A549 (cell line): Measurements from ENCODE around the gene RYR1. TPM values are rescaled to one million over a fixed set of nuclear protein-coding genes. Genes with fewer than 3 reads are reported as not detected.

Source experiments
- ATAC-seq, 2 experiments: fragments of 200-7000 bp in 1 of 2; fragments of >200 bp in 1 of 2; cut with Nextera tagmentation in 1 of 2; cut with Tn5 transposase in 1 of 2; 3 replicates each; pipeline versions ENCODE4 v1.8.0 to v1.9.1; 2018 to 2020; ENCODE audit warnings: mild to moderate bottlenecking in 1 of 2, moderate library complexity in 1 of 2
- CTCF ChIA-PET: fragments of 300-600 bp; sonication (Branson Sonifier 250); formaldehyde crosslinking; extraction: SDS; loops from one replicate; lab custom pipeline; 2021; ENCODE audit warnings: antibody characterized with exemption, inconsistent platforms; lab: Yijun Ruan, JAX
- POLR2A ChIA-PET: fragments of 350-600 bp; formaldehyde crosslinking; extraction: SDS; loops from one replicate; lab custom pipeline; 2021; ENCODE audit warnings: antibody characterized with exemption, inconsistent platforms; lab: Yijun Ruan, JAX
- DNase-seq, 2 experiments: peaks; one replicate each; pipeline versions ENCODE4 v3.0.0 to v3.0.0-alpha.2; 2011 to 2016; ENCODE audit warnings: low read depth in 1 of 2, low spot score in 1 of 2
- FAIRE-seq: peaks from 2 replicates; lab custom pipeline; 2011; peaks lifted over from hg19 to GRCh38; lab: Jason Lieb, UNC
- H3K27ac ChIP-seq, 2 experiments: fragments of >200 bp; sonication (Bioruptor Twin); formaldehyde crosslinking; 3 replicates each; pipeline ENCODE4 v1.5.1; 2016 to 2017
- H3K4me1 ChIP-seq: fragments of >200 bp; sonication (Bioruptor Twin); formaldehyde crosslinking; 3 replicates; pipeline ENCODE4 v1.6.1; 2016
- H3K4me2 ChIP-seq: fragments of >200 bp; sonication (Bioruptor Twin); formaldehyde crosslinking; 3 replicates; pipeline ENCODE4 v1.6.1; 2016
- H3K4me3 ChIP-seq: fragments of >200 bp; sonication (Bioruptor Twin); formaldehyde crosslinking; 3 replicates; pipeline ENCODE4 v1.5.1; 2016
- H3K9me3 ChIP-seq: fragments of >200 bp; sonication (Bioruptor Twin); formaldehyde crosslinking; 3 replicates; pipeline ENCODE4 v1.6.1; 2016
- CBX2 ChIP-seq: fragments of 200-600 bp; sonication (generic); IDR thresholded peaks from 2 replicates; pipeline ENCODE4 v1.6.1; 2016; ENCODE audit warnings: low read depth, mild to moderate bottlenecking, borderline replicate concordance
- CEBPB ChIP-seq, 2 experiments: fragments of >200 bp in 1 of 2; sonication (Bioruptor Twin) in 1 of 2; formaldehyde crosslinking in 1 of 2; IDR thresholded peaks; 2 replicates each; pipeline ENCODE4 v1.6.1; 2012 to 2016
- CTCF ChIP-seq: fragments of >200 bp; sonication (Bioruptor Twin); formaldehyde crosslinking; IDR thresholded peaks from 3 replicates; pipeline ENCODE4 v1.5.1; 2016
- E2F6 ChIP-seq: IDR thresholded peaks from 2 replicates; pipeline ENCODE4 v1.6.1; 2012; ENCODE audit warnings: low read depth, borderline replicate concordance
- EHF ChIP-seq: fragments of 250-450 bp; sonication (Bioruptor Pico); IDR thresholded peaks from 2 replicates; pipeline ENCODE4 v1.5.0; 2020; ENCODE audit warnings: mild to moderate bottlenecking
- EHMT2 ChIP-seq: fragments of 200-600 bp; sonication (generic); IDR thresholded peaks from 2 replicates; pipeline ENCODE4 v1.6.1; 2016; ENCODE audit warnings: antibody characterized with exemption, low read depth, mild to moderate bottlenecking, moderate library complexity
- ESRRA ChIP-seq: fragments of 150-350 bp; IDR thresholded peaks from 2 replicates; pipeline ENCODE4 v1.6.1; 2014; ENCODE audit warnings: mild to moderate bottlenecking, low read length, borderline replicate concordance
- FOSB ChIP-seq: fragments of 250-450 bp; sonication (Bioruptor Pico); IDR thresholded peaks from 2 replicates; pipeline ENCODE4 v1.5.0; 2020; ENCODE audit warnings: mild to moderate bottlenecking, moderate library complexity
- HDAC2 ChIP-seq: fragments of 200-600 bp; sonication (generic); IDR thresholded peaks from 2 replicates; pipeline ENCODE4 v1.6.1; 2016
- HEYL ChIP-seq: fragments of 250-450 bp; sonication (Bioruptor Pico); IDR thresholded peaks from 2 replicates; pipeline ENCODE4 v1.8.0; 2021; ENCODE audit warnings: mild to moderate bottlenecking, moderate library complexity
- HOXA7 ChIP-seq: fragments of 250-450 bp; sonication (Bioruptor Pico); IDR thresholded peaks from 2 replicates; pipeline ENCODE4 v1.5.0; 2020; ENCODE audit warnings: mild to moderate bottlenecking, moderate library complexity
- HOXB5 ChIP-seq: fragments of 250-450 bp; sonication (Bioruptor Pico); IDR thresholded peaks from 2 replicates; pipeline ENCODE4 v1.5.0; 2020; ENCODE audit warnings: mild to moderate bottlenecking, moderate library complexity
- JUN ChIP-seq, 2 experiments: fragments of >200 bp; sonication (Bioruptor Twin); formaldehyde crosslinking; IDR thresholded peaks; 2 replicates in 1 of 2; 3 replicates in 1 of 2; pipeline ENCODE4 v1.6.1; 2016 to 2017
- KDM1A ChIP-seq: fragments of 200-600 bp; sonication (generic); IDR thresholded peaks from 2 replicates; pipeline ENCODE4 v1.6.1; 2016; ENCODE audit warnings: low read depth, mild to moderate bottlenecking
- MAZ ChIP-seq: fragments of 150-350 bp; IDR thresholded peaks from 2 replicates; pipeline ENCODE4 v1.6.1; 2014; ENCODE audit warnings: antibody characterized with exemption, low read depth, low read length, borderline replicate concordance
- NFE2L2 ChIP-seq: fragments of 150-350 bp; conservative IDR thresholded peaks from 2 replicates; pipeline ENCODE4 v1.6.1; 2014; ENCODE audit warnings: low read length
- NPAS2 ChIP-seq: fragments of 250-450 bp; sonication (Bioruptor Pico); IDR thresholded peaks from 2 replicates; pipeline ENCODE4 v1.8.0; 2022; ENCODE audit warnings: mild to moderate bottlenecking, moderate library complexity, borderline replicate concordance
- POLR2A ChIP-seq: IDR thresholded peaks from 2 replicates; pipeline ENCODE4 v1.6.1; 2012; ENCODE audit warnings: mild to moderate bottlenecking, low read length
- RCOR1 ChIP-seq: fragments of 150-350 bp; IDR thresholded peaks from 2 replicates; pipeline ENCODE4 v1.6.1; 2014; ENCODE audit warnings: antibody characterized with exemption, low read length, low read depth
- REST ChIP-seq: fragments of 200-600 bp; sonication (generic); IDR thresholded peaks from 2 replicates; pipeline ENCODE4 v1.6.1; 2016; ENCODE audit warnings: antibody characterized with exemption, mild to moderate bottlenecking, moderate library complexity
- RFX5 ChIP-seq: fragments of 450-650 bp; IDR thresholded peaks from 2 replicates; pipeline ENCODE4 v1.7.1; 2014; ENCODE audit warnings: antibody characterized with exemption, mild to moderate bottlenecking, moderate library complexity
- SREBF2 ChIP-seq: fragments of 450-650 bp; IDR thresholded peaks from 2 replicates; pipeline ENCODE4 v1.6.1; 2014; ENCODE audit warnings: mild to moderate bottlenecking, moderate library complexity
- ZNF302 ChIP-seq: fragments of 250-450 bp; sonication (Bioruptor Pico); IDR thresholded peaks from 2 replicates; pipeline ENCODE4 v1.9.0; 2021; ENCODE audit warnings: inconsistent platforms, mild to moderate bottlenecking, moderate library complexity
- WGBS: methylation state at CpG from one replicate; pipeline ENCODE4 v1.1.6; 2017; ENCODE audit errors: missing lambda C conversion rate; 5-methylcytosine and 5-hydroxymethylcytosine counted together
- polyA plus RNA-seq, 4 experiments: library from polyadenylated mRNA; depleted of rRNA in 3 of 4; stranded (reverse); fragments of >200 nt; fragmentation: RNase III in 1 of 4; extraction: RNeasy Plus Mini Kit Qiagen cat#74134 plus additional on column Dnase treatment in 1 of 4; gene quantifications; 2 replicates in 3 of 4; 3 replicates in 1 of 4; pipeline ENCODE4 v1.2.3, GENCODE V29; 2011 to 2017
- TF ChIP-seq, protein P1 (sequence below): IDR thresholded peaks from 2 replicates; pipeline ENCODE4 v1.6.1; 2012

Gene RYR1
- polyA plus RNA-seq, 2 of the 4 experiments (the other 2 are of a cell fraction) = 1.4 to 3.1 TPM

GRCh38 chr19:38563475-38563874, 130.0 kb downstream of the RYR1 start:
- no peak for FAIRE-seq
- no peak for DNase-seq
- ATAC-seq = no peak
- Histone ChIP-seq H3K27ac (no peak overlapping the region), H3K4me1 (0 out of 3 replicates have a peak, but pooled peaks cover 3% of the 10 kb centered on the region), H3K4me3 (no peak overlapping the region), H3K4me2 (no peak overlapping the region), H3K9me3 (no peaks in the 10 kb centered on the region)
- CTCF ChIA-PET = interaction anchor here (0.9 to 5.0 kb wide), 6 partner anchors 9 to 71 kb away, joined by 3 to 31 read pairs (median 4); no protein-coding TSS in a partner anchor
- 86% methylated on average over 9 of the region's 9 CpGs for WGBS
- POLR2A ChIA-PET = no interaction called here
- TF ChIP-seq KDM1A = peak; percentile 72; the same call in 1 of the 2 replicates
- TF ChIP-seq HEYL (CRISPR knock-in tag) = no peak

DNA sequence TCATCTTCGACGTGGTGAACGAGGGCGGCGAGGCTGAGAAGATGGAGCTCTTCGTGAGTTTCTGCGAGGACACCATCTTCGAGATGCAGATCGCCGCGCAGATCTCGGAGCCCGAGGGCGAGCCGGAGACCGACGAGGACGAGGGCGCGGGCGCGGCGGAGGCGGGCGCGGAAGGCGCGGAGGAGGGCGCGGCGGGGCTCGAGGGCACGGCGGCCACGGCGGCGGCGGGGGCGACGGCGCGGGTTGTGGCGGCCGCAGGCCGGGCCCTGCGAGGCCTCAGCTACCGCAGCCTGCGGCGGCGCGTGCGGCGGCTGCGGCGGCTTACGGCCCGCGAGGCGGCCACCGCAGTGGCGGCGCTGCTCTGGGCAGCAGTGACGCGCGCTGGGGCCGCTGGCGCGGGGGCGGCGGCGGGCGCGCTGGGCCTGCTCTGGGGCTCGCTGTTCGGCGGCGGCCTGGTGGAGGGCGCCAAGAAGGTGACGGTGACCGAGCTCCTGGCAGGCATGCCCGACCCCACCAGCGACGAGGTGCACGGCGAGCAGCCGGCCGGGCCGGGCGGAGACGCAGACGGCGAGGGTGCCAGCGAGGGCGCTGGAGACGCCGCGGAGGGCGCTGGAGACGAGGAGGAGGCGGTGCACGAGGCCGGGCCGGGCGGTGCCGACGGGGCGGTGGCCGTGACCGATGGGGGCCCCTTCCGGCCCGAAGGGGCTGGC, 131.6 kb downstream of the RYR1 start:
- DNase-seq = peak in 1 of 2 experiments; percentile 55
- H3K27ac ChIP-seq = peak overlapping the region; percentile 64 to 86
- WGBS = 32% methylated on average over 93 of the region's 111 CpGs
- peak overlapping the region; percentile 39 for H3K4me3 ChIP-seq
- FAIRE-seq = no peak
- H3K9me3 ChIP-seq = no peaks in the 10 kb centered on the region
- POLR2A ChIA-PET = interaction anchor here (1.3 kb wide), 1 partner anchor 53 kb away, joined by 7 read pairs; the partner anchor contains the start of gene EIF3K
- TF ChIP-seq, protein P1, sequence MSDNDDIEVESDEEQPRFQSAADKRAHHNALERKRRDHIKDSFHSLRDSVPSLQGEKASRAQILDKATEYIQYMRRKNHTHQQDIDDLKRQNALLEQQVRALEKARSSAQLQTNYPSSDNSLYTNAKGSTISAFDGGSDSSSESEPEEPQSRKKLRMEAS = peak; percentile 82
- peak; percentile 82 for TF ChIP-seq E2F6
- TF ChIP-seq EHMT2 = no peak
- peak; percentile 22; the same call in 2 of the 3 replicates for TF ChIP-seq CTCF
- TF ChIP-seq MAZ = no peak
- TF ChIP-seq CEBPB (IDR thresholded peaks at IDR 0.05) = no peak
- TF ChIP-seq JUN (IDR thresholded peaks at IDR 0.05) = peak in 1 of 2 experiments; percentile 56; a peak in 1 of 5 replicates
- TF ChIP-seq KDM1A = no peak
- TF ChIP-seq CBX2 = no peak
- no peak for TF ChIP-seq ZNF302 (CRISPR knock-in tag)
- no peak for TF ChIP-seq HDAC2
- TF ChIP-seq EHF (CRISPR knock-in tag) = no peak
- TF ChIP-seq POLR2A = peak; percentile 37; the same call in 1 of the 2 replicates
- no peak for TF ChIP-seq SREBF2
- TF ChIP-seq HOXB5 (CRISPR knock-in tag) = no peak; the same call in 1 of the 2 replicates
- TF ChIP-seq NPAS2 = 0 out of 2 replicates have a peak, but pooled peaks have one; percentile 24
- no peak for TF ChIP-seq RFX5
- TF ChIP-seq ESRRA = no peak
- TF ChIP-seq HOXA7 (CRISPR knock-in tag) = no peak
- 0 out of 3 replicates have a peak, but pooled peaks cover 3% of the 10 kb centered on the region for H3K4me1 ChIP-seq
- H3K4me2 ChIP-seq = peak overlapping the region; percentile 78
- CTCF ChIA-PET = interaction anchor here (0.9 to 5.0 kb wide), 7 partner anchors 13 to 364 kb away, joined by 3 to 31 read pairs (median 6); partner anchors contain the start of gene FAM98C
- ATAC-seq = peak; percentile 59 to 64

DNA sequence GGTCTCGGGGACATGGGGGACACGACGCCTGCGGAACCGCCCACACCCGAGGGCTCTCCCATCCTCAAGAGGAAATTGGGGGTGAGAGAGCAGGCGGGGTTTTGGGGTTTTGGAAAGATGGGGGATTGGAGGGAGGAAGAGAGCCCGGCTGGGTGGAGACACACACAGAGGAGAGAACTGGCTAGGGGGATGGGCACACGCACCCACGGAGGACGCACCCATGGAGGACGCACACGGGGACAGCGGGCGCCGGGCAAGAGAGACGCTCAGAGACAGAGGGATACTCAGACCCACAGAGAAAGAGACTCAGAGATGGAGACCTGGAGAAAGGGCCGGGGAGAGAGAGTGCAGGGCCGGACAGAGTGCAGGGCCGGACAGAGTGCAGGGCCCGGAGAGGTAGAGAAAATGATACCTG, 132.2 kb downstream of the RYR1 start:
- ATAC-seq = peak in 1 of 2 experiments; percentile 13; a peak in 3 of 6 replicates
- TF ChIP-seq CTCF (no peak), FOSB (no peak), RCOR1 (no peak), KDM1A (no peak), NPAS2 (no peak), MAZ (no peak), REST (no peak), NFE2L2 (no peak)

More for the DNA sequence above, 132.2 kb downstream of the RYR1 start:
- Histone ChIP-seq H3K4me2 (peak overlapping the region; percentile 78), H3K4me1 (0 out of 3 replicates have a peak, but pooled peaks cover 3% of the 10 kb centered on the region), H3K4me3 (peak overlapping the region; percentile 39), H3K9me3 (no peaks in the 10 kb centered on the region), H3K27ac (peak overlapping the region; percentile 64 to 86)
- CTCF ChIA-PET = interaction anchor here (0.7 to 5.0 kb wide), 4 partner anchors 21 to 363 kb away, joined by 3 to 31 read pairs (median 3); no protein-coding TSS in a partner anchor
- no peak for FAIRE-seq
- 84% methylated on average over 21 of the region's 21 CpGs for WGBS
- POLR2A ChIA-PET = no interaction called here
- DNase-seq = no peak
